Vagina (tissue), 2 donors: ENCODE data around the gene ISLR. TPM values are rescaled to one million over a fixed set of nuclear protein-coding genes. Genes with fewer than 3 reads are reported as not detected.

Source experiments
- DNase-seq, 2 donors: peaks; one replicate each; pipeline ENCODE4 v3.0.0-alpha.2; 2017; ENCODE audit errors: extremely low spot score in 2 of 2
- H3K27ac ChIP-seq: fragments of 200-600 bp; sonication (generic); one replicate; pipeline ENCODE4 v1.5.1; 2019
- H3K27me3 ChIP-seq: fragments of 200-600 bp; sonication (generic); one replicate; pipeline ENCODE4 v1.5.1; 2019
- H3K36me3 ChIP-seq, 2 donors: fragments of 200-600 bp; sonication (generic); one replicate each; pipeline ENCODE4 v1.5.1; 2017 to 2019
- H3K4me1 ChIP-seq: fragments of 200-600 bp; sonication (generic); one replicate; pipeline ENCODE4 v1.5.1; 2019
- H3K4me3 ChIP-seq, 2 donors: fragments of 200-600 bp; sonication (generic); 1 replicate in 1 of 2; 2 replicates in 1 of 2; pipeline ENCODE4 v1.5.1; 2016 to 2019
- H3K9me3 ChIP-seq: fragments of 200-600 bp; sonication (generic); one replicate; pipeline ENCODE4 v1.5.1; 2019
- CTCF ChIP-seq, 3 experiments: fragments of 450-650 bp in 2 of 3; fragments of 200-600 bp in 1 of 3; sonication (generic) in 1 of 3; IDR thresholded peaks; one replicate each; pipeline ENCODE4 v1.5.1; 2017 to 2019; ENCODE audit warnings: antibody characterized with exemption in 3 of 3, mild to moderate bottlenecking in 2 of 3, moderate library complexity in 2 of 3
- POLR2A ChIP-seq, 2 donors: fragments of 450-650 bp; IDR thresholded peaks; one replicate each; pipeline ENCODE4 v1.6.1; 2017; ENCODE audit warnings: antibody characterized with exemption in 2 of 2, mild to moderate bottlenecking in 2 of 2, moderate library complexity in 2 of 2
- POLR2AphosphoS5 ChIP-seq, 2 donors: sonication (generic); formaldehyde crosslinking; IDR thresholded peaks; one replicate each; pipeline ENCODE4 v1.9.0; 2017; ENCODE audit warnings: antibody characterized with exemption in 2 of 2, mild to moderate bottlenecking in 2 of 2, low read depth in 1 of 2; ENCODE audit not compliant: insufficient read depth in 1 of 2
- intact Hi-C: fragments of 100-400 bp; cut with DNase I; formaldehyde crosslinking; loops from one replicate; pipeline ENCODE4 v1.15.1; 2023
- total RNA-seq: library from RNA; depleted of rRNA; stranded (reverse); fragments of >200 nt; gene quantifications from one replicate; pipeline ENCODE4 v1.2.3, GENCODE V29; 2016

ISLR gene
- total RNA-seq, 1 donor from 2014 or later, result 208 TPM

GRCh38 chr15:74207652-74208440, 34.3 kb downstream of the ISLR start:
- Histone ChIP-seq H3K27me3 (no peaks in the 10 kb centered on the region), H3K4me3 (no peak overlapping the region), H3K9me3 (no peaks in the 10 kb centered on the region), H3K4me1 (peaks cover 9% of the 10 kb centered on the region), H3K27ac (no peak overlapping the region), H3K36me3 (no peaks in the 10 kb centered on the region)
- intact Hi-C loops, result no loop called here
- no peak for DNase-seq
- TF ChIP-seq POLR2A (IDR thresholded peaks at IDR 0.05), result no peak
- TF ChIP-seq CTCF (IDR thresholded peaks at IDR 0.05), result no peak

GRCh38 chr15:74208496-74208895, 35.0 kb downstream of the ISLR start:
- H3K4me3 ChIP-seq, result no peak overlapping the region
- H3K27me3 ChIP-seq, result no peaks in the 10 kb centered on the region
- peaks cover 5% of the 10 kb centered on the region for H3K4me1 ChIP-seq
- TF ChIP-seq CTCF (IDR thresholded peaks at IDR 0.05) (no peak), POLR2A (IDR thresholded peaks at IDR 0.05) (no peak)
- no peak overlapping the region for H3K27ac ChIP-seq
- no peaks in the 10 kb centered on the region for H3K9me3 ChIP-seq
- intact Hi-C loops, result no loop called here
- H3K36me3 ChIP-seq, result no peaks in the 10 kb centered on the region
- DNase-seq, result no peak

GRCh38 chr15:74208901-74209559, 35.5 kb downstream of the ISLR start:
- Histone ChIP-seq H3K27me3 (no peaks in the 10 kb centered on the region), H3K36me3 (no peaks in the 10 kb centered on the region), H3K27ac (no peak overlapping the region), H3K9me3 (no peaks in the 10 kb centered on the region), H3K4me1 (no peaks in the 10 kb centered on the region), H3K4me3 (no peak overlapping the region)
- TF ChIP-seq POLR2A (IDR thresholded peaks at IDR 0.05) (no peak), CTCF (IDR thresholded peaks at IDR 0.05) (no peak), POLR2AphosphoS5 (IDR thresholded peaks at IDR 0.05; ENCODE audit: insufficient read depth in 1 of 2, low read depth in 1 of 2) (no peak)
- no peak for DNase-seq
- intact Hi-C loops, result no loop called here

GRCh38 chr15:74209560-74209958, 36.0 kb downstream of the ISLR start:
- no peaks in the 10 kb centered on the region for H3K9me3 ChIP-seq
- intact Hi-C loops, result no loop called here
- no peak for TF ChIP-seq POLR2AphosphoS5 (IDR thresholded peaks at IDR 0.05; ENCODE audit: insufficient read depth in 1 of 2, low read depth in 1 of 2)
- no peak for TF ChIP-seq CTCF (IDR thresholded peaks at IDR 0.05)
- TF ChIP-seq POLR2A (IDR thresholded peaks at IDR 0.05), result no peak
- H3K36me3 ChIP-seq, result no peaks in the 10 kb centered on the region
- no peaks in the 10 kb centered on the region for H3K4me1 ChIP-seq
- H3K27ac ChIP-seq, result no peak overlapping the region
- no peak for DNase-seq
- H3K4me3 ChIP-seq, result no peak overlapping the region
- H3K27me3 ChIP-seq, result no peaks in the 10 kb centered on the region

GRCh38 chr15:74209997-74210671, 36.6 kb downstream of the ISLR start:
- H3K4me1 ChIP-seq, result no peaks in the 10 kb centered on the region
- no peaks in the 10 kb centered on the region for H3K9me3 ChIP-seq
- no peak for DNase-seq
- no peaks in the 10 kb centered on the region for H3K36me3 ChIP-seq
- H3K27me3 ChIP-seq, result no peaks in the 10 kb centered on the region
- intact Hi-C loops, result no loop called here
- H3K27ac ChIP-seq, result no peak overlapping the region
- TF ChIP-seq CTCF (IDR thresholded peaks at IDR 0.05) (no peak), POLR2AphosphoS5 (IDR thresholded peaks at IDR 0.05; ENCODE audit: insufficient read depth in 1 of 2, low read depth in 1 of 2) (no peak), POLR2A (IDR thresholded peaks at IDR 0.05) (no peak)
- H3K4me3 ChIP-seq, result no peak overlapping the region
